Lower lobe of right lung (tissue), 2 donors: Measurements from ENCODE around the gene HELZ. TPM values are rescaled to one million over a fixed set of nuclear protein-coding genes. Genes with fewer than 3 reads are reported as not detected.

ENCODE experiments used
- ATAC-seq, 2 donors: fragments of 200-7000 bp; cut with Tn5 transposase; one replicate each; pipeline ENCODE4 v1.9.1; 2020 to 2022; ENCODE audit warnings: mild to moderate bottlenecking in 2 of 2, moderate library complexity in 2 of 2
- DNase-seq: peaks from one replicate; pipeline ENCODE4 v3.0.0-alpha.2; 2020
- H3K27ac ChIP-seq: fragments of 200-600 bp; one replicate; pipeline ENCODE4 v1.8.0; 2022
- H3K27me3 ChIP-seq: fragments of 200-600 bp; one replicate; pipeline ENCODE4 v1.8.0; 2022; ENCODE audit warnings: low read depth
- H3K36me3 ChIP-seq: fragments of 200-600 bp; one replicate; pipeline ENCODE4 v1.8.0; 2022; ENCODE audit warnings: mild to moderate bottlenecking
- H3K4me1 ChIP-seq: fragments of 200-600 bp; one replicate; pipeline ENCODE4 v1.8.0; 2022
- H3K4me3 ChIP-seq: fragments of 200-600 bp; one replicate; pipeline ENCODE4 v1.8.0; 2022; ENCODE audit warnings: mild to moderate bottlenecking
- H3K9me3 ChIP-seq: fragments of 200-600 bp; one replicate; pipeline ENCODE4 v1.8.0; 2022
- intact Hi-C: fragments of 100-400 bp; cut with DNase I; formaldehyde crosslinking; loops from one replicate; pipeline ENCODE4 v1.11.0; 2022
- total RNA-seq: library from RNA; stranded (reverse); fragmentation: NEBNext Ultra II Directional; extraction: Animal tissue kit (Norgen Biotek cat#: 25700); gene quantifications from one replicate; pipeline ENCODE4 v1.2.1, GENCODE V29; 2021
- TF ChIP-seq, protein P1 (sequence below): fragments of 200-600 bp; IDR thresholded peaks from one replicate; pipeline ENCODE4 v1.8.0; 2022; ENCODE audit warnings: antibody characterized with exemption, mild to moderate bottlenecking
- donor health status: DM: no; HTN: yes; CAD: no; lungs with severe emphysema.

HELZ gene
- total RNA-seq, 1 donor from 2014 or later, result 68.9 TPM

DNA sequence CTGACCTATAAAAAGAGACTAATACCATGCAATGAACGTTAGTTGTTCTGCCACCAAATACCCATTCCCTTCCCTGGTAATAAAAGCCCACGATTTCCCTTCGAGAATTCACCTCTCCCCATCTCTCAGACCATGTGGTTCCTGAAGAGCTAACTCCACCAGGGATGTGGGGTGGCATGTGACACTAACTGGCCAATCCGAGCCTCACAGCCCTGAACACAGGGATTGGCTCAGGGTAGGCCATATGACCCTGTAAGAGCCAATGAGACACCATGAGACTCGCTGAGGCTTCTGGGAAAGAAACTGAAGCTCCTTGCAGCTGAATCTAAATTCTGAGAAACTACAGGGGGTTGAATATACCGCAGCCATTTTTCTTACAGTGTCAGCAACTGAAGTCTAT lies 21.1 kb downstream of the HELZ start:
- DNase-seq (no peak), ATAC-seq (no peak)
- no peaks in the 10 kb centered on the region for H3K27me3 ChIP-seq
- no peak overlapping the region for H3K27ac ChIP-seq
- H3K36me3 ChIP-seq, result peaks cover 8% of the 10 kb centered on the region
- no peaks in the 10 kb centered on the region for H3K9me3 ChIP-seq
- intact Hi-C loops, result no loop called here
- peaks cover 15% of the 10 kb centered on the region for H3K4me1 ChIP-seq
- H3K4me3 ChIP-seq, result no peak overlapping the region
- TF ChIP-seq, protein P1, sequence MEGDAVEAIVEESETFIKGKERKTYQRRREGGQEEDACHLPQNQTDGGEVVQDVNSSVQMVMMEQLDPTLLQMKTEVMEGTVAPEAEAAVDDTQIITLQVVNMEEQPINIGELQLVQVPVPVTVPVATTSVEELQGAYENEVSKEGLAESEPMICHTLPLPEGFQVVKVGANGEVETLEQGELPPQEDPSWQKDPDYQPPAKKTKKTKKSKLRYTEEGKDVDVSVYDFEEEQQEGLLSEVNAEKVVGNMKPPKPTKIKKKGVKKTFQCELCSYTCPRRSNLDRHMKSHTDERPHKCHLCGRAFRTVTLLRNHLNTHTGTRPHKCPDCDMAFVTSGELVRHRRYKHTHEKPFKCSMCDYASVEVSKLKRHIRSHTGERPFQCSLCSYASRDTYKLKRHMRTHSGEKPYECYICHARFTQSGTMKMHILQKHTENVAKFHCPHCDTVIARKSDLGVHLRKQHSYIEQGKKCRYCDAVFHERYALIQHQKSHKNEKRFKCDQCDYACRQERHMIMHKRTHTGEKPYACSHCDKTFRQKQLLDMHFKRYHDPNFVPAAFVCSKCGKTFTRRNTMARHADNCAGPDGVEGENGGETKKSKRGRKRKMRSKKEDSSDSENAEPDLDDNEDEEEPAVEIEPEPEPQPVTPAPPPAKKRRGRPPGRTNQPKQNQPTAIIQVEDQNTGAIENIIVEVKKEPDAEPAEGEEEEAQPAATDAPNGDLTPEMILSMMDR, result no peak

DNA sequence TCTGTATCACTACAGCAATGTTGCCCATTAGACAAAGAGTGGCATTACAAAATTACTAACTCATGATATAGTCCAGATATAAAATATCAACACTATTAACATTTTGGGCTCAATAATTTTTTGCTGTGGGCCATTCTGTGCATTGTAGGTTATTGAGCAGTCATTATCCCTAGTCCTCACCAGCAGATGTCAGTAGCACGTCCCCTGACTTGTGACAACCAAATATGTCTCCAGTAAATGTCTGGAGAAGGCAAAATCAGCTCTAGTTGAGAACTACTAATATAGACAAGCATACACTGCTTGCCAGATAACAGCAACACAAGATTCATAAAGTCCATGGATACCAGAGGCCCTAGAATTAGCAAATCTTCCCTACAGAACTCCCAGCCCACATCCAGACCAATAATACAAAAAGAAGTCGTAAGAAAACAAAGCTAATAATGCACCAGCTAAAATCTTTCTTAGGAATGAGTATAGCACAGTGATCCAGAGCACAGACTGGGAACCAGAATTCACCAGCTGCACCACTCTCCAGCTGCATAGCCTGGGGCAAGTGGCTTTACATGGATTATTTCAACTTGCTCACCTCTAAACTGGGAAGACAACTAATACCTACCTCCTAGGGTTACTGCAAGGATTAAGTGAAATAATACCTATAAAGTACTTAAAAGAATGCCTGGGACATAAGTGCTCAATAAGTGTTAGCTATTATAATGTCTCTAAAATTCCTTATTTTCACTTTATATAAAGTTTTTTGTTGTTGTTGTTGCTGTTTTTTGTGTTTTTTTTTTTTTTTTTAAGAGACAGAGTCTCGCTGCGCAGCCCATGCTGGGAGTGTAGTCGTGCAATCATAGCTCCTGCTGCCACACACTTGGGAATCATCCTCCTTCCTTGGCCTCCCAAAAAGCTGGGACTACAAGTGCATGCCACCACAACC lies 23.7 kb downstream of the HELZ start:
- peak; percentile 70 to 72 for ATAC-seq
- intact Hi-C loops, result no loop called here
- no peak overlapping the region for H3K4me3 ChIP-seq
- peaks cover 24% of the 10 kb centered on the region for H3K36me3 ChIP-seq
- TF ChIP-seq, protein P1, result peak; percentile 59
- H3K27ac ChIP-seq, result no peak overlapping the region
- DNase-seq, result no peak
- H3K4me1 ChIP-seq, result peaks cover 32% of the 10 kb centered on the region
- no peaks in the 10 kb centered on the region for H3K9me3 ChIP-seq
- H3K27me3 ChIP-seq, result no peaks in the 10 kb centered on the region

DNA sequence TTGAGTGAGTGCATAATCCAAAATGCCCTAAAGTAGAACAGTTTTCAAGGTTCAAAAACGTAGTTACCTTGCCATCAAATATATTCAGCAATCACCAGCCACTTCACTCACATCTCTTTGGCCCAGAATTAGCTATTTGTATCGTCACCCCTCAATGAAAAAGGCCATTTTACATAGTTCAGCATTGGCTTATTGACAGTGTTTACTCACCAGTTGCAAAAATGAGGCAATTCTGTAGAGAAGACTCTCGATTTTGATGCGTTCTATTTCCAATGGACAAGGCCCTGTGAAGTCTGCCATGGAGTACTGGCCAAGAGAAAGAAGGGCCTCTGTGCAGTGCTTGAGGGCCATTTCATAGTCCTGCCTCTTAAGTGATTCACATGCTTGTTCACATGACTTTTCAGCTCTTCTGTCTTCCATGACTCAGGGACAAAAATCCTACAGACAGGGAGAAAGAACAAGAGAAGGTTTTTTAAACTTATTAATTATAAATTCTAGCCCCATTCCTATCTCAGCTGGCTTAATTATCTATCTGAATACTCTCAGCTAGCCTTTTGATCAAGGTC lies 26.5 kb downstream of the HELZ start:
- TF ChIP-seq, protein P1, result no peak
- peaks cover 39% of the 10 kb centered on the region for H3K4me1 ChIP-seq
- intact Hi-C loops, result no loop called here

DNA sequence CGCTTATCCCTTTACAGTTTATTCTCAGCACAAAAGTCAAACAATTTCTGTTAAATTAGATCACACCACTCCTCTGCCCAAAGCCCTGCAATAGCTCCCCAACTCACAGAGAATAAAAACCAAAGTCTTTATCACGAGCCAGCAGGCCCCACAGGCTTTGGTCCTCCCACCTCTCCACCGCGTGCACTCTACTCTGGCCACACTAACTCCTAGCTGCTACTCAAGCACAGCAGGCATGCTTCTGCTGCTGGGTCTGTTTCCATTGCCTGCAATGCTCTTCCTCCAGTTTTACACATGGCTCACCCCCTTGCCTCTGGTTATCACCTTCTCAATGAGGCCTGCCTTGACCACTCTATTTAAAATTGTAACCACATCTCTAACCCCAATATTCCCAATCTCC lies 27.6 kb downstream of the HELZ start:
- H3K9me3 ChIP-seq, result no peaks in the 10 kb centered on the region
- intact Hi-C loops, result no loop called here
- ATAC-seq (no peak), DNase-seq (no peak)
- TF ChIP-seq, protein P1, result no peak
- H3K27me3 ChIP-seq, result no peaks in the 10 kb centered on the region
- no peak overlapping the region for H3K27ac ChIP-seq
- H3K36me3 ChIP-seq, result peaks cover 43% of the 10 kb centered on the region
- no peak overlapping the region for H3K4me3 ChIP-seq
- peaks cover 49% of the 10 kb centered on the region for H3K4me1 ChIP-seq

More for the DNA sequence above, 26.5 kb downstream of the HELZ start:
- peaks cover 42% of the 10 kb centered on the region for H3K36me3 ChIP-seq
- no peak for DNase-seq
- no peak for ATAC-seq
- no peaks in the 10 kb centered on the region for H3K9me3 ChIP-seq
- no peak overlapping the region for H3K4me3 ChIP-seq
- H3K27me3 ChIP-seq, result no peaks in the 10 kb centered on the region
- H3K27ac ChIP-seq, result no peak overlapping the region

DNA sequence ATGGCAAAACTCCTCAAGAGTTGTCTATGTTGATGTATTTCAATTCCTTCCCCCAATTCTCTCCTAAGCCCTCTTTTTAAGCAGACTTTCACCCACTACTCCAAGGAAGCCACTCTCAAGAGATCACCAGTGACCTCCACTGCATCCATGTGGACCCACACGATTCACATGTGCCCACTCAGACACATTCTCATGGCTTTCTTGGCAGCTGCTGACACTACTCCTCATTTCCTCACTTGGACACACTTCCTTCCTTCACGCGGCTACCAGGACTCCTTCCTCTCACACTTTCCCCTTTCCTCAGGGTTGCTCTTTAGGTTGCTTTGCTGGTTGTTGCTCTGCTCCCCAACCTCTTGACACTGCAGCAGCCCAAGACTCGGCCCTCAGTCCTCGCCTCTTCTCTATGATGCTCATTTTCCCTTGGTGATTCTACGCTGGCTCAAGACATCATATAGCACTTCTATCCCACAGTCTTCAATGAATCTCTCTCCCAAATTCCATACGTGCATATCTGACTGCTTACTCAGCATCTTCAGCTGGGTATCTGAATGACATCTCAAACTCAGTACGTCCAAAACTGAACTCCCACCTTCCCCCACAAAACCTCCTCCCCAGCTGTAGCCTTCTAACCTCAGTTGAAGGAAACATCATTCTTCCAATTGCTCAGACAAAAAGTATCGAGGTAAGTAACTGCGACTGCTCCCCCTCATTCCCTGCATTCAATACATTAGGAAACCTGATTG lies 28.2 kb downstream of the HELZ start:
- H3K27me3 ChIP-seq, result no peaks in the 10 kb centered on the region

More for the DNA sequence above, 28.2 kb downstream of the HELZ start:
- DNase-seq (no peak), ATAC-seq (no peak)
- peaks cover 39% of the 10 kb centered on the region for H3K36me3 ChIP-seq
- intact Hi-C loops, result no loop called here
- no peak overlapping the region for H3K4me3 ChIP-seq
- H3K9me3 ChIP-seq, result no peaks in the 10 kb centered on the region
- peaks cover 53% of the 10 kb centered on the region for H3K4me1 ChIP-seq
- TF ChIP-seq, protein P1, result no peak
- no peak overlapping the region for H3K27ac ChIP-seq
